ENCODE measurements around the gene ATF7.

The ATF7 gene

GRCh38 chr12:53636641-53637040 lies 10.5 kb upstream of the ATF7 start:
- H3K4me1 ChIP-seq (ENCODE audit: control insufficient read depth, insufficient read depth, low read length) = no peaks in the 10 kb centered on the region
- no peak overlapping the region for H3K4me3 ChIP-seq (ENCODE audit: low read depth, low read length)
- H3K27ac ChIP-seq (ENCODE audit: extremely low read depth, low read depth, low read length) = no peak overlapping the region
- H3K36me3 ChIP-seq (ENCODE audit: control insufficient read depth in 2 of 2, insufficient read depth in 1 of 2, low read length in 2 of 2) = no peaks in the 10 kb centered on the region
- POLR2A ChIA-PET = no interaction called here
- no peak for TF ChIP-seq ZSCAN18 (tag by site-specific recombination; IDR thresholded peaks at IDR 0.05)
- TF ChIP-seq ZNF16 (tag by site-specific recombination; IDR thresholded peaks at IDR 0.05; ENCODE audit: low read depth) = no peak
- TF ChIP-seq ZNF624 (tag by site-specific recombination; IDR thresholded peaks at IDR 0.05) = no peak
- no peak for TF ChIP-seq ZSCAN16 (tag by site-specific recombination; IDR thresholded peaks at IDR 0.05)
- TF ChIP-seq ZBTB44 (tag by site-specific recombination; IDR thresholded peaks at IDR 0.05) = no peak
- TF ChIP-seq ZNF645 (tag by site-specific recombination; IDR thresholded peaks at IDR 0.05) = no peak
- no peak for TF ChIP-seq SP7 (tag by site-specific recombination; IDR thresholded peaks at IDR 0.05)
- no peak for TF ChIP-seq ZBTB11 (tag by site-specific recombination; conservative IDR thresholded peaks at IDR 0.05; ENCODE audit: low read depth)
- no peak for TF ChIP-seq PRDM2 (tag by site-specific recombination; IDR thresholded peaks at IDR 0.05; ENCODE audit: borderline replicate concordance)
- TF ChIP-seq KLF9 (tag by site-specific recombination; IDR thresholded peaks at IDR 0.05; ENCODE audit: low read depth) = no peak
- no peak for TF ChIP-seq YY1 (tag by site-specific recombination; IDR thresholded peaks at IDR 0.05)
- TF ChIP-seq HIC1 (tag by site-specific recombination; IDR thresholded peaks at IDR 0.05) = no peak
- no peak for TF ChIP-seq PBX3 (CRISPR knock-in tag; IDR thresholded peaks at IDR 0.05)
- no peak for TF ChIP-seq ZNF600 (tag by site-specific recombination; IDR thresholded peaks at IDR 0.05)
- CTCF ChIA-PET = no interaction called here
- H3K9me3 ChIP-seq (ENCODE audit: control insufficient read depth, insufficient read depth, low read depth, low read length) = no peaks in the 10 kb centered on the region

Data from HEK293 (cell line).